Neural cell (in vitro differentiated cells): ENCODE results near the gene CD247. TPM values are rescaled to one million over a fixed set of nuclear protein-coding genes. Genes with fewer than 3 reads are reported as not detected.

Experiments used
- H2AFZ ChIP-seq: fragments of 200-600, 300-800 bp; sonication (generic), shearing (Covaris generic); 2 replicates; pipeline ENCODE4 v1.6.0; 2014; ENCODE audit warnings: low read depth, mild to moderate bottlenecking, antibody characterized with exemption, low read length, moderate library complexity
- H3F3A ChIP-seq: fragments of 200-600 bp; shearing (Covaris generic); 2 replicates; pipeline ENCODE4 v1.6.1; 2016; ENCODE audit warnings: mild to moderate bottlenecking, moderate library complexity, mixed read lengths, antibody characterized with exemption, low read length; ENCODE audit not compliant: insufficient read depth, poor library complexity, severe bottlenecking
- H3K27ac ChIP-seq: fragments of 200-600, 300-800 bp; sonication (generic), shearing (Covaris generic); 2 replicates; pipeline ENCODE4 v1.5.1; 2014; ENCODE audit warnings: mild to moderate bottlenecking, low read length, moderate library complexity
- H3K27me3 ChIP-seq: fragments of 300-800, 200-600 bp; sonication (generic), shearing (Covaris generic); 2 replicates; pipeline ENCODE4 v1.6.0; 2014; ENCODE audit warnings: mild to moderate bottlenecking, low read depth, low read length, moderate library complexity; ENCODE audit not compliant: insufficient read depth
- H3K36me3 ChIP-seq: fragments of 300-800, 200-600 bp; sonication (generic), shearing (Covaris generic); 2 replicates; pipeline ENCODE4 v1.5.1; 2014; ENCODE audit warnings: mild to moderate bottlenecking, antibody characterized with exemption, low read length, moderate library complexity; ENCODE audit not compliant: insufficient read depth
- H3K4me2 ChIP-seq: fragments of 300-800, 200-600 bp; sonication (generic), shearing (Covaris generic); 2 replicates; pipeline ENCODE4 v1.6.0; 2014; ENCODE audit warnings: mild to moderate bottlenecking, low read length
- H3K4me3 ChIP-seq: fragments of 300-800, 200-600 bp; sonication (generic), shearing (Covaris generic); 2 replicates; pipeline ENCODE4 v1.5.1; 2014; ENCODE audit warnings: mild to moderate bottlenecking, low read length, moderate library complexity
- H3K79me2 ChIP-seq: fragments of 200-600 bp; shearing (Covaris generic); replicated peaks from 2 replicates; pipeline ENCODE4 v1.6.0; 2014; ENCODE audit warnings: mild to moderate bottlenecking, low read length, moderate library complexity; ENCODE audit not compliant: insufficient read depth
- H3K9ac ChIP-seq: fragments of 300-800, 200-600 bp; sonication (generic), shearing (Covaris generic); 2 replicates; pipeline ENCODE4 v1.6.1; 2016; ENCODE audit warnings: mild to moderate bottlenecking, low read length, mixed read lengths
- H3K9me2 ChIP-seq: fragments of 200-600 bp; shearing (Covaris generic); 2 replicates; pipeline ENCODE4 v1.6.1; 2016; ENCODE audit warnings: mild to moderate bottlenecking, low read length, mixed read lengths; ENCODE audit not compliant: insufficient read depth
- H3K9me3 ChIP-seq: fragments of 200-600, 300-800 bp; sonication (generic), shearing (Covaris generic); 2 replicates; pipeline ENCODE4 v1.6.1; 2016; ENCODE audit warnings: mild to moderate bottlenecking, mixed run types, low read length, moderate library complexity, mixed read lengths
- H4K20me1 ChIP-seq: fragments of 200-600 bp; shearing (Covaris generic); 2 replicates; pipeline ENCODE4 v1.6.1; 2016; ENCODE audit warnings: mild to moderate bottlenecking, mixed run types; ENCODE audit not compliant: insufficient read depth
- EP300 ChIP-seq: fragments of 450-650 bp; conservative IDR thresholded peaks from 2 replicates; pipeline ENCODE4 v1.6.1; 2014; ENCODE audit warnings: antibody characterized with exemption, mild to moderate bottlenecking, moderate library complexity; ENCODE audit not compliant: poor library complexity, severe bottlenecking
- EZH2 ChIP-seq: fragments of 200-600, 300-800 bp; shearing (Covaris generic), sonication (generic); IDR thresholded peaks from 2 replicates; pipeline ENCODE4 v1.6.1; 2014; ENCODE audit warnings: antibody characterized with exemption, low read length, borderline replicate concordance, mild to moderate bottlenecking; ENCODE audit not compliant: insufficient read depth, poor library complexity, severe bottlenecking
- MXI1 ChIP-seq: fragments of 450-650 bp; conservative IDR thresholded peaks from 2 replicates; pipeline ENCODE4 v1.6.1; 2014; ENCODE audit warnings: antibody characterized with exemption, mild to moderate bottlenecking; ENCODE audit not compliant: poor library complexity, severe bottlenecking
- POLR2AphosphoS5 ChIP-seq: IDR thresholded peaks from 2 replicates; pipeline ENCODE4 v1.6.1; 2012
- RAD21 ChIP-seq: fragments of 450-650 bp; conservative IDR thresholded peaks from 2 replicates; pipeline ENCODE4 v1.6.1; 2014; ENCODE audit warnings: antibody characterized with exemption, mild to moderate bottlenecking, moderate library complexity
- SMC3 ChIP-seq: fragments of 450-650 bp; conservative IDR thresholded peaks from 2 replicates; pipeline ENCODE4 v1.6.1; 2014; ENCODE audit warnings: antibody characterized with exemption, mild to moderate bottlenecking, moderate library complexity; ENCODE audit not compliant: poor library complexity
- TAF1 ChIP-seq: IDR thresholded peaks from 2 replicates; pipeline ENCODE4 v1.6.1; 2012; ENCODE audit warnings: low read depth
- polyA plus RNA-seq: library from polyadenylated mRNA; depleted of rRNA; stranded (reverse); fragments of >200 nt; gene quantifications from 2 replicates; pipeline ENCODE4 v1.2.3, GENCODE V29; 2014
- TF ChIP-seq, protein P1 (sequence below): IDR thresholded peaks from 2 replicates; pipeline ENCODE4 v1.6.1; 2012; ENCODE audit warnings: borderline replicate concordance
- TF ChIP-seq, protein P2 (sequence below): fragments of 450-650 bp; IDR thresholded peaks from 2 replicates; pipeline ENCODE4 v1.5.1; 2014; ENCODE audit warnings: antibody characterized with exemption, mild to moderate bottlenecking, moderate library complexity; ENCODE audit not compliant: poor library complexity, severe bottlenecking

Gene CD247
- polyA plus RNA-seq, 1 donor from 2014 or later, result not detected

DNA sequence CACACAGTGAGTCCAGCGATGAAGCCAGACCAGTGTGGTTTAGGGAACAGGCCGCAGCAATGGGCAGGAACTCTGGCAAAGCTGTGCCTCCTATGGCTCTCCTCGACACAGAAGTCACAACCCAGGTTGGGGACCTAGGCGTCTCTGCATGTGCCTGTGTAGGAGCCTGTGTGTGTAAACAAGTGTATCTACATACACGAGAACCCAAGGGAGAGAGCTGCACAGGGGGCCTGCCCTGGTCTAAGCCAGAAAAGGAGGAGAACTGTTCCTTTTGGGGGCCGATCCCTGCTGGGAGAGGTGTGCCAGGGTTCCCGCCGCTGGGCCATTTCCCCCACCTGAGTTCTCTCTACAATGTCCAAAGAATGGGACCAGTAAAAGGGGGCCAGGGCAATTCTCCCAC, 56.0 kb downstream of the CD247 start:
- H3K4me3 ChIP-seq, result no peak overlapping the region

DNA sequence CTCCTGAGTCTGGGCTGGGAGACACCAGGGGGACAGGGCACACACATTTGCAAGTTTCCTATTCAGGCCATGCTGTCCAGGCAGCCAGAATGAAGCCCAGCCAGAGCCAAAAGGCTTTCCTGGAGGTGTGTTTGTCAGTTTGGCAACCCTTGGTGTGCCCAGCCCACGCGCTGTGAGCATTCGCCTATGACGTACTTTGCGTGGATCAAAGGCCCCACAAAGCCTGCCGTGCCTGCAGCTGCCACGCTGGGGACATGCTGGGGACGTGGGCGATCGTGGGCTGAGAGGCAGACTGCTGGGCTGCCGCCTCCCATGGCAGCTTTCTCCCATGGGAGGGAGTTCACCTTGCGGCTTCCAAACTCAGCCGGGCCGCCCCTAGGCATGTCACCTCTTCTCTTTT, 57.5 kb downstream of the CD247 start:
- H3F3A ChIP-seq, result no peaks in the 10 kb centered on the region
- no peak overlapping the region for H3K9ac ChIP-seq
- no peaks in the 10 kb centered on the region for H3K9me2 ChIP-seq
- H3K27ac ChIP-seq, result no peak overlapping the region
- H3K36me3 ChIP-seq, result no peaks in the 10 kb centered on the region
- H3K4me3 ChIP-seq, result no peak overlapping the region
- H2AFZ ChIP-seq, result no peak overlapping the region
- no peak overlapping the region for H3K4me2 ChIP-seq
- TF ChIP-seq, protein P1, sequence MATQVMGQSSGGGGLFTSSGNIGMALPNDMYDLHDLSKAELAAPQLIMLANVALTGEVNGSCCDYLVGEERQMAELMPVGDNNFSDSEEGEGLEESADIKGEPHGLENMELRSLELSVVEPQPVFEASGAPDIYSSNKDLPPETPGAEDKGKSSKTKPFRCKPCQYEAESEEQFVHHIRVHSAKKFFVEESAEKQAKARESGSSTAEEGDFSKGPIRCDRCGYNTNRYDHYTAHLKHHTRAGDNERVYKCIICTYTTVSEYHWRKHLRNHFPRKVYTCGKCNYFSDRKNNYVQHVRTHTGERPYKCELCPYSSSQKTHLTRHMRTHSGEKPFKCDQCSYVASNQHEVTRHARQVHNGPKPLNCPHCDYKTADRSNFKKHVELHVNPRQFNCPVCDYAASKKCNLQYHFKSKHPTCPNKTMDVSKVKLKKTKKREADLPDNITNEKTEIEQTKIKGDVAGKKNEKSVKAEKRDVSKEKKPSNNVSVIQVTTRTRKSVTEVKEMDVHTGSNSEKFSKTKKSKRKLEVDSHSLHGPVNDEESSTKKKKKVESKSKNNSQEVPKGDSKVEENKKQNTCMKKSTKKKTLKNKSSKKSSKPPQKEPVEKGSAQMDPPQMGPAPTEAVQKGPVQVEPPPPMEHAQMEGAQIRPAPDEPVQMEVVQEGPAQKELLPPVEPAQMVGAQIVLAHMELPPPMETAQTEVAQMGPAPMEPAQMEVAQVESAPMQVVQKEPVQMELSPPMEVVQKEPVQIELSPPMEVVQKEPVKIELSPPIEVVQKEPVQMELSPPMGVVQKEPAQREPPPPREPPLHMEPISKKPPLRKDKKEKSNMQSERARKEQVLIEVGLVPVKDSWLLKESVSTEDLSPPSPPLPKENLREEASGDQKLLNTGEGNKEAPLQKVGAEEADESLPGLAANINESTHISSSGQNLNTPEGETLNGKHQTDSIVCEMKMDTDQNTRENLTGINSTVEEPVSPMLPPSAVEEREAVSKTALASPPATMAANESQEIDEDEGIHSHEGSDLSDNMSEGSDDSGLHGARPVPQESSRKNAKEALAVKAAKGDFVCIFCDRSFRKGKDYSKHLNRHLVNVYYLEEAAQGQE, result no peak
- no peak for TF ChIP-seq EZH2
- no peak for TF ChIP-seq SMC3
- no peak for TF ChIP-seq RAD21
- TF ChIP-seq MXI1, result no peak
- no peak for TF ChIP-seq EP300
- TF ChIP-seq TAF1, result no peak
- TF ChIP-seq, protein P2, sequence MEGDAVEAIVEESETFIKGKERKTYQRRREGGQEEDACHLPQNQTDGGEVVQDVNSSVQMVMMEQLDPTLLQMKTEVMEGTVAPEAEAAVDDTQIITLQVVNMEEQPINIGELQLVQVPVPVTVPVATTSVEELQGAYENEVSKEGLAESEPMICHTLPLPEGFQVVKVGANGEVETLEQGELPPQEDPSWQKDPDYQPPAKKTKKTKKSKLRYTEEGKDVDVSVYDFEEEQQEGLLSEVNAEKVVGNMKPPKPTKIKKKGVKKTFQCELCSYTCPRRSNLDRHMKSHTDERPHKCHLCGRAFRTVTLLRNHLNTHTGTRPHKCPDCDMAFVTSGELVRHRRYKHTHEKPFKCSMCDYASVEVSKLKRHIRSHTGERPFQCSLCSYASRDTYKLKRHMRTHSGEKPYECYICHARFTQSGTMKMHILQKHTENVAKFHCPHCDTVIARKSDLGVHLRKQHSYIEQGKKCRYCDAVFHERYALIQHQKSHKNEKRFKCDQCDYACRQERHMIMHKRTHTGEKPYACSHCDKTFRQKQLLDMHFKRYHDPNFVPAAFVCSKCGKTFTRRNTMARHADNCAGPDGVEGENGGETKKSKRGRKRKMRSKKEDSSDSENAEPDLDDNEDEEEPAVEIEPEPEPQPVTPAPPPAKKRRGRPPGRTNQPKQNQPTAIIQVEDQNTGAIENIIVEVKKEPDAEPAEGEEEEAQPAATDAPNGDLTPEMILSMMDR, result no peak
- TF ChIP-seq POLR2AphosphoS5, result no peak
- peaks cover 15% of the 10 kb centered on the region for H3K27me3 ChIP-seq
- no peaks in the 10 kb centered on the region for H3K79me2 ChIP-seq
- no peaks in the 10 kb centered on the region for H3K9me3 ChIP-seq
- no peaks in the 10 kb centered on the region for H4K20me1 ChIP-seq

More for the DNA sequence above, 56.0 kb downstream of the CD247 start:
- Histone ChIP-seq H3K79me2 (no peaks in the 10 kb centered on the region), H3K9me2 (no peaks in the 10 kb centered on the region), H3K27me3 (no peaks in the 10 kb centered on the region), H2AFZ (no peak overlapping the region), H3K4me2 (no peak overlapping the region), H3K9me3 (no peaks in the 10 kb centered on the region), H3F3A (no peaks in the 10 kb centered on the region), H3K36me3 (no peaks in the 10 kb centered on the region), H4K20me1 (no peaks in the 10 kb centered on the region), H3K27ac (no peak overlapping the region), H3K9ac (no peak overlapping the region)
- TF ChIP-seq RAD21 (no peak), SMC3 (no peak), MXI1 (no peak), TAF1 (no peak), EZH2 (no peak), EP300 (no peak), POLR2AphosphoS5 (no peak)
- TF ChIP-seq, protein P1, result no peak
- TF ChIP-seq, protein P2, result no peak
